ENCODE measurements around the gene LRRC10B.
A peak's percentile ranks its signal among the peaks of the same experiment; 100 is the strongest.

The LRRC10B gene

DNA sequence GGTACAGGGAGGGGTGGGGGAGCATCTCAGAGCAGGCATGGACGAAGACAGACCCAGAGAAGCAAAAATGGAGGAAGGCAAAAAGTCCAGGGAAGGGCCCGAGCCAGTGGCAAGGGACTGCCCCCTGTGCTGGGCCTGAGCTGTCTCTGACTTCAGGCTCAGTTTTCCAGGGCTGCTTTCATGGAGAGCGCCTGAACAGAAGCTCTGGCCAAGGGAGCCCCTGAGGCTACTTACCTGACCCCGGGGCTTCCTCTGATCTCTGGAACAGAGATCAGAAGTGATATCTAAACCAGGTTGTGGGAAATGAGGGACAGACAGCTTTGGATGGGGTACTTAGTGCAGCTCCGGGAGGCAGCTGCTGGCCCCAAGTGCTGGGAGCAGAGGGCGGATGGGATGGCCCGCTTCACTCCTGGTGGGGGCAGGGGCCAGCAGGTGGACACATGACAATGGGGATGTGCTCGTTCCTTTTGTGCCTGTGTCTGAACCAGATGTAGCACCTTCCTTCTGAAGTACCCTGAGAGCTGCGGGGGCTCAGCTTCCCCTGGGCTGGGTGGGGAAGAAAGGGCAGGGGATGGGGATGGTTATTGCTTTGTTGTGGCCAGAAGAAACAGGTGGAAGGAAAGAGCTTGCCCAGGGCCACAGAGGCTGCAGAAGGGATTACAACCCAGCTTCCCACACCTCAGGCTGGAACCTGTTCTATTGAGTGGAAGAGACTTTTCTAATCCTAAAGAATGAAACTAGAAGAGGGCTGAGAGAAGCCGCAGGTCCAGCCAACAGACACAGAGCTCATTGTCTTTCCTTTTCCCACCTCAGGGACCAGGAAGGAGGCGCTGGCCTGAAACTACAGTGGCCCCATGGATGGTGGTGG lies 5.7 kb downstream of the LRRC10B start:
- no peak overlapping the region for H3K4me3 ChIP-seq (ENCODE audit: control insufficient read depth, low read depth, low read length)
- DNase-seq (ENCODE audit: low read depth) = no peak
- TF ChIP-seq CTCF (conservative IDR thresholded peaks at IDR 0.05; ENCODE audit: control insufficient read depth, insufficient read depth, low read depth, low read length) = no peak

GRCh38 chr11:61515686-61516085 lies 7.1 kb downstream of the LRRC10B start:
- TF ChIP-seq CTCF (conservative IDR thresholded peaks at IDR 0.05; ENCODE audit: control insufficient read depth, insufficient read depth, low read depth, low read length) = no peak
- H3K4me3 ChIP-seq (ENCODE audit: control insufficient read depth, low read depth, low read length) = no peak overlapping the region
- DNase-seq (ENCODE audit: low read depth) = no peak

DNA sequence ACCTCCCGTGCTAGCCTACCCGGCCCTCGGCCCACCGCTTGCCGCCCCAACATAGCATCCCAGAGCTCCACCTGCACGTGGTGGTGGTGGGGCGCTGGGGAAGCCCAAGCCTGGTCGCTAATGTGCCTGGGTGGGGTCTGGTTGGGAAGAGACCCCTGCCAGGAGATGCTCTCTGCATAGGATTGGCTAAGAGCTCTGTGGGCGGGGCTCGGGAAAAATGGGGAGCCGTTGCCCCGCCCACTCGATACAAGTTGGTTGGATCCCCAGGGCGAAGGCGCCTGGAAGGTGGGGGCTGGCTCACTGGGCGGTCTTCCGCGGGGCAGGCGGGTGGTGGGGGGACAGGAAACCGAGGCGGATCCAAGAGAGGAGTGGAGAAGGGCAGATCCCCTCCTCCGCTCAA lies 7.6 kb downstream of the LRRC10B start:
- no peak overlapping the region for H3K4me3 ChIP-seq (ENCODE audit: control insufficient read depth, low read depth, low read length)
- no peak for DNase-seq (ENCODE audit: low read depth)
- no peak for TF ChIP-seq CTCF (conservative IDR thresholded peaks at IDR 0.05; ENCODE audit: control insufficient read depth, insufficient read depth, low read depth, low read length)

GRCh38 chr11:61516675-61517572 lies 8.4 kb downstream of the LRRC10B start:
- DNase-seq (ENCODE audit: low read depth) = peak; percentile 18
- H3K4me3 ChIP-seq (ENCODE audit: control insufficient read depth, low read depth, low read length) = no peak overlapping the region
- TF ChIP-seq CTCF (conservative IDR thresholded peaks at IDR 0.05; ENCODE audit: control insufficient read depth, insufficient read depth, low read depth, low read length) = peak; percentile 95

- H3K4me3 ChIP-seq (ENCODE audit: control insufficient read depth, low read depth, low read length) = no peak overlapping the region
- DNase-seq (ENCODE audit: low read depth) = no peak
- no peak for TF ChIP-seq CTCF (conservative IDR thresholded peaks at IDR 0.05; ENCODE audit: control insufficient read depth, insufficient read depth, low read depth, low read length)
Observed at GRCh38 chr11:61518032-61518795, 9.7 kb downstream of the LRRC10B start.

GRCh38 chr11:61522881-61523280 lies 14.3 kb downstream of the LRRC10B start:
- DNase-seq (ENCODE audit: low read depth) = no peak
- no peak overlapping the region for H3K4me3 ChIP-seq (ENCODE audit: control insufficient read depth, low read depth, low read length)
- no peak for TF ChIP-seq CTCF (conservative IDR thresholded peaks at IDR 0.05; ENCODE audit: control insufficient read depth, insufficient read depth, low read depth, low read length)

All from fibroblast of mammary gland (primary cell).